Glomerular endothelial cell (primary cell): Measurements from ENCODE around the gene RXRA. TPM values are rescaled to one million over a fixed set of nuclear protein-coding genes. Genes with fewer than 3 reads are reported as not detected.

Experiments
- DNase-seq: peaks from one replicate; pipeline ENCODE4 v3.0.0-alpha.2; 2011; ENCODE audit warnings: low read depth, low spot score; ENCODE audit errors: extremely low read depth
- total RNA-seq: library from RNA; depleted of rRNA; stranded (reverse); fragments of >200 nt; gene quantifications from 2 replicates; pipeline ENCODE4 v1.2.3, GENCODE V29; 2015

RXRA gene
- total RNA-seq, 1 donor from 2014 or later, result 29.2 TPM

- DNase-seq, result no peak
Observed at GRCh38 chr9:134335486-134336220, 9.4 kb downstream of the RXRA start.

- DNase-seq, result no peak
Observed at GRCh38 chr9:134336228-134336627, 10.0 kb downstream of the RXRA start.

- DNase-seq, result no peak
Observed at GRCh38 chr9:134336924-134337323, 10.7 kb downstream of the RXRA start.

- no peak for DNase-seq
Observed at GRCh38 chr9:134337469-134337868, 11.2 kb downstream of the RXRA start.

DNA sequence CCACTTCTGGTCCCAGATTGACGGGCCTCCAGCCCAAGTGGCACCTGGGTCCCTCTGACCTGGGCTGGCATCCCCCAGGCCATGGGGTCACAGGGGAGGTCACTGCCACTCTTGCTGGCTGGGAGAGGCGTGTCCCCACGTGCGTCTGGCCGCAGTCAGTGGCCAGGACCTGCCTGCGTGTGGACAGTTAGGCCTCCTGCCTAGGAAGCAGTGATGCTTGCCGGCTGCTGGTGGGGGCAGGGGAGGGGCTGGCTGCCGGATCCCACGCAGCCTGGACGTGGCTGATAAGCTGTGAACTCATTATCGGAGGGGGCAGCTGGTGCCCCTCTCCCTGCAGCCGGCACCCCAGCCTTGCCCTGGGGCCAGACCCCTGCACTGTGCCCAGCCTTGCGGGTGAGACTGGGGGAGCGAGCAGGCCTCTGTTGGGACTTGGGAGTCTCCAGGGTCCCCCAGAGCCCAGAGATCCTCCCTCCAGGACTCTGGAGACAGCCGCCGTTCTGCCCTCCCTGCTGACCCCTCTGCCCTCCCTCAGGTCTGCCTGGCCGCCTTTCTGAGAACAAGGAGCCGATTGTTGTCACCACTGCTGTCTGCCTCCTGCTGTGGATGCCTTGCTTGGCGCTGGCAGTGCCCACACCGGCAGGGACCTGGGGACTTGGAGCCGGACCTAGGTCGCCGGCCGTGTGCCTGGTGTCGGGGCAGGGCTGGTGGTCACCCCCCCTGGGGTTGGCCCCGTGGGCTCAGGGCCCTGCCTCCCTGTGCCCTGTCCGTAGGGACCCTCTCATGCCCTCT lies 12.3 kb downstream of the RXRA start:
- DNase-seq, result no peak

DNA sequence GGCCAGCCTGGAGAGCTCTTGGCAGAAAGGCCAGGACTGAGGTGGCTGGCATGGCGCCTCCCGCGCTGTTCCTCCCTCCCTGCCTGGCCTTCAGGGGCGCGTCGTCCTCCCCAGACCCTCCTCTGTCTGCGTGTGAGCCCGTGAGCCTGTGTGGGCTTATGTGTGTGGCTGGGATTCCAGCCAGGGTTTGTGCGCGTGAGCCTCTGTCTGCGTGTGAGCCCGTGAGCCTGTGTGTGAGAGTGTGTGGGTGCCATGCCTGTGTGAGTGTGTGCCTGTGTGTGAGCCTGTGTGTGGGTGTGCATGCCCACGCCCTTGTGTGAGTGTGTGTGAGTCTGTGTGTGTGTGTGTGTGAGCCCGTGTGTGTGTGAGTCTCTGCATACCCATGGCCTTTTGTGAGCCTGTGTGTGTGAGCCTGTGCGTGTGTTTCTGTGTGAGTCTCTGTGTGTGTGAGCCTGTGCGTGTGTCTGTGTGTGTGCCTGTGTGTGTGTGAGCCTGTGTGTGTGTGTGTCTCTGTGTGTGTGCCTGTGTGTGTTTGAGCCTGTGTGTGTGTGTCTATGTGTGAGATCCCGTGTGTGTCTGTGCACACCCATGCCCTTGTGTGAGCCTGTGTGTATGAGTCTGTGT lies 13.0 kb downstream of the RXRA start:
- DNase-seq, result no peak

- peak; percentile 52 for DNase-seq
Observed at GRCh38 chr9:134340475-134341160, 14.4 kb downstream of the RXRA start.

GRCh38 chr9:134341306-134341705 lies 15.1 kb downstream of the RXRA start:
- no peak for DNase-seq

GRCh38 chr9:134341929-134342745 lies 15.9 kb downstream of the RXRA start:
- DNase-seq, result no peak

- DNase-seq, result no peak
Observed at GRCh38 chr9:134342746-134343115, 16.5 kb downstream of the RXRA start.

DNA sequence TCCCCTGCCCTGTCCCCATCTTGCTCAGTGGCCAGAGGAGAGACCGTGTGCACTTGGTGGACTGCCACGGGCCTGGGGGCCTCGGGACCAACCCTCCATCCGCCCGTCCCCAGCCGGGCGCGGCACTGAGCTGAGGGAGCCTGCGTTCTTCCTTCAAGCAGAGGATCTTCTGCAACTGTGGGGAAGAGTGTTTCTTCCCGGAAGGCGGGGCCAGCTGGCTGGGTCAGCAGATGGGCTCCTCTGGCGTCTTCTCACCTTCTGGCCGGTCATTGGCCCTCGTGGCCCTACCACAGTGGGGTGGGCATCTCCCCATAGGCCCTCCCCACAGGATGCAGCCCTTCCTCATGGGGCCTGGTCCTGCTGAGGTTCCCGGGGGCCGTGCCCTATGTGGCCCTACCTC lies 17.4 kb downstream of the RXRA start:
- DNase-seq, result no peak

DNA sequence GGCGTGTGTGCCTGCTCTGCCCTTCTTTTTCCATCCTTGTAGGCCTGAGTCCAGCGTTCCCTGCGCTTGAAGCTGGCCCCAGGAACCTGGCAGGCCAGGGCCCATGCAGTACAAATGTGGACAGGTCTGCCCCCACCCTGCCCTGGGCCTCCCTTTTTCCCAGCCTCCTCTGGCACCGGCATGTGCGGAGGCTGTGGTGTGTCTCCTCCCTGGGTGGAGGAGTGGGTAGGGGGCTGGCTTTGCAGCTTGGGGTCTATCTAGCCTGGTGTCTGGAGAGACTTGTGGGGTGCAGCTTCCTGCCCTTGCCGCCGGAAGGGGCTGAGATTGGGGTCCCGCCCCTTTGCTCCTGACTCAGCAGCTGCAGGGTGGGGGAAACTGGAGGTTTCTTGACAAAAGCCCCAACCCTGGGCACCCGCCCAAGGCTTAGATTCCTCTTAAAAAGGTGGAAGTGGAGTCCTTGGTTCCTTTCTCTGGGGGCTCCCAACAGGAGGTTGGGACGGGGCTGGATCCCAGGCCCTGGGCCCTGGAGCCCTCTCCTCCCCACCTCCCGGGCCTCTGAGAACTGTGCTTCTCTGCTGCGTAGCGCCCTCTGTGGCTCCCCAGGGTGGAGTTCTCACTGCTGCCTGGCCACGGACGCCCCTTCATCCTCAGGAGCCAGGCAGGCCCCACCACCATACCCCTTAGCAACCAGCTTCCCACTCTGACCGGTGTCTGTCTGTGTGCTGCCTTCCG lies 18.0 kb downstream of the RXRA start:
- no peak for DNase-seq

- no peak for DNase-seq
Observed at GRCh38 chr9:134344800-134345310, 18.6 kb downstream of the RXRA start.

GRCh38 chr9:134345737-134346136 lies 19.5 kb downstream of the RXRA start:
- DNase-seq, result no peak

GRCh38 chr9:134346151-134346550 lies 19.9 kb downstream of the RXRA start:
- no peak for DNase-seq

GRCh38 chr9:134346840-134347583 lies 20.8 kb downstream of the RXRA start:
- DNase-seq, result no peak

GRCh38 chr9:134347996-134348395 lies 21.7 kb downstream of the RXRA start:
- DNase-seq, result no peak

- no peak for DNase-seq
Observed at GRCh38 chr9:134348404-134349155, 22.3 kb downstream of the RXRA start.
